HepG2 (cell line): ENCODE data around the gene KIAA0319L. TPM values are rescaled to one million over a fixed set of nuclear protein-coding genes. Genes with fewer than 3 reads are reported as not detected.
"Not testable (repeated sequence)": the region's sequence is repeated elsewhere in the genome, so short reads cannot be mapped to it uniquely, and the experiment has no call there.

Source experiments
- ATAC-seq: fragments of 200-7000 bp; cut with Tn5 transposase; 3 replicates; pipeline ENCODE4 v1.9.1; 2020; ENCODE audit warnings: mild to moderate bottlenecking, moderate library complexity
- BruUV-seq: library from RNA; stranded (reverse); fragments of 400-500 nt; replicated peaks from 2 replicates; lab custom pipeline; 2021; lab: Mats Ljungman, UMichigan
- CTCF ChIA-PET: fragments of 300-600 bp; formaldehyde crosslinking; extraction: SDS; loops from one replicate; lab custom pipeline; 2021; ENCODE audit warnings: low total read pairs, inconsistent platforms, low intra/inter-chr PET ratio; lab: Yijun Ruan, JAX
- POLR2A ChIA-PET: fragments of 350-600 bp; sonication (Branson Sonifier 250); formaldehyde crosslinking; loops from one replicate; lab custom pipeline; 2020; ENCODE audit warnings: antibody characterized with exemption, inconsistent platforms; lab: Yijun Ruan, JAX
- DNase-seq: peaks from one replicate; pipeline ENCODE4 v3.0.0-alpha.2; 2015; ENCODE audit warnings: low spot score
- FAIRE-seq: peaks from 3 replicates; lab custom pipeline; 2011; peaks lifted over from hg19 to GRCh38; lab: Jason Lieb, UNC
- H2AFZ ChIP-seq: one replicate; pipeline ENCODE4 v1.6.1; 2011; ENCODE audit warnings: low read length, inconsistent platforms
- H3K27ac ChIP-seq: fragments of 300-600 bp; 3 replicates; pipeline ENCODE4 v1.8.0; 2011; ENCODE audit warnings: mixed run types, mild to moderate bottlenecking, mixed read lengths, low read length, inconsistent platforms; ENCODE audit not compliant: insufficient read depth; ENCODE audit errors: extremely low read length
- H3K27me3 ChIP-seq, 2 experiments: fragments of 200-600 bp in 1 of 2; 2 replicates in 1 of 2; 3 replicates in 1 of 2; pipeline versions ENCODE4 v1.6.0 to v1.8.0; 2011; ENCODE audit warnings: low read length in 2 of 2, mild to moderate bottlenecking in 2 of 2, moderate library complexity in 2 of 2, inconsistent platforms in 1 of 2; ENCODE audit not compliant: insufficient read depth in 2 of 2, control insufficient read depth in 1 of 2
- H3K36me3 ChIP-seq, 2 experiments: fragments of 200-600 bp in 1 of 2; replicated peaks in 1 of 2; 2 replicates in 1 of 2; 3 replicates in 1 of 2; pipeline versions ENCODE4 v1.5.1 to v1.8.0; 2011; ENCODE audit warnings: low read length in 2 of 2, inconsistent platforms in 1 of 2; ENCODE audit not compliant: insufficient read depth in 2 of 2, control insufficient read depth in 1 of 2
- H3K4me1 ChIP-seq: 2 replicates; pipeline ENCODE4 v1.5.1; 2012; ENCODE audit warnings: low read length, inconsistent platforms; ENCODE audit not compliant: insufficient read depth
- H3K4me2 ChIP-seq: 2 replicates; pipeline ENCODE4 v1.6.0; 2011; ENCODE audit warnings: low read depth, low read length, inconsistent platforms
- H3K4me3 ChIP-seq, 3 experiments: fragments of 200-600 bp in 1 of 3; sonication (generic), shearing (Covaris generic) in 1 of 3; replicated peaks in 1 of 3; 2 replicates each; pipeline ENCODE4 v1.5.1; 2011 to 2016; ENCODE audit warnings: low read length in 3 of 3, inconsistent platforms in 2 of 3, low read depth in 2 of 3, mild to moderate bottlenecking in 2 of 3, control low read depth in 1 of 3, mixed read lengths in 1 of 3; ENCODE audit not compliant: insufficient read depth in 1 of 3
- H3K79me2 ChIP-seq: one replicate; pipeline ENCODE4 v1.6.1; 2011; ENCODE audit warnings: low read length, inconsistent platforms; ENCODE audit not compliant: insufficient read depth
- H3K9ac ChIP-seq: 2 replicates; pipeline ENCODE4 v1.6.0; 2011; ENCODE audit warnings: mild to moderate bottlenecking, low read depth, low read length, inconsistent platforms; ENCODE audit not compliant: insufficient read depth
- H3K9me3 ChIP-seq: 2 replicates; pipeline ENCODE4 v1.5.1; 2012; ENCODE audit warnings: mild to moderate bottlenecking, low read length
- H4K20me1 ChIP-seq: 2 replicates; pipeline ENCODE4 v1.6.0; 2011; ENCODE audit warnings: inconsistent platforms, mild to moderate bottlenecking, low read length, moderate library complexity; ENCODE audit not compliant: insufficient read depth
- AHR ChIP-seq: IDR thresholded peaks from 2 replicates; pipeline ENCODE4 v1.6.1; 2018; ENCODE audit warnings: missing genetic modification reagents, missing compliant biosample characterization
- ZNF629 ChIP-seq: sonication (generic); formaldehyde crosslinking; conservative IDR thresholded peaks from 2 replicates; pipeline ENCODE4 v1.5.0; 2020; ENCODE audit warnings: missing genetic modification reagents
- ZNF768 ChIP-seq: sonication (generic); formaldehyde crosslinking; IDR thresholded peaks from 2 replicates; pipeline ENCODE4 v1.4.0; 2020; ENCODE audit warnings: missing genetic modification reagents
- ZNF841 ChIP-seq: sonication (generic); formaldehyde crosslinking; IDR thresholded peaks from 2 replicates; pipeline ENCODE4 v1.8.1; 2023; ENCODE audit warnings: missing genetic modification reagents, borderline replicate concordance
- WGBS: methylation state at CpG from one replicate; pipeline ENCODE4 v1.1.6; 2017; ENCODE audit warnings: low lambda C conversion rate; 5-methylcytosine and 5-hydroxymethylcytosine counted together
- in situ Hi-C: cut with HindIII; loops from 2 replicates; pipeline ENCODE4 v1.10.0; 2017; ENCODE audit warnings: low pct_unique_long_range_greater_than_20kb; ENCODE audit not compliant: extremely low pct_ligation_motif_present
- intact Hi-C: fragments of 100-400 bp; cut with micrococcal nuclease; formaldehyde crosslinking; loops from one replicate; pipeline ENCODE4 v1.10.0; 2022; ENCODE audit not compliant: unreplicated experiment
- polyA plus RNA-seq, 8 experiments: library from polyadenylated mRNA; depleted of rRNA in 3 of 8; stranded (reverse) in 7 of 8; unstranded in 1 of 8; fragments of >200 nt; fragmentation: Illumina TruSeq in 4 of 8; extraction: Trizol in 4 of 8; gene quantifications; 2 replicates each; pipeline versions ENCODE4 v1.2.1 to v1.2.3, GENCODE V29; 2011 to 2016; ENCODE audit warnings: low read depth in 4 of 8, missing spikeins in 1 of 8, mixed read lengths in 1 of 8; ENCODE audit not compliant: insufficient read depth in 1 of 8
- total RNA-seq, 5 experiments: library from RNA; depleted of rRNA; stranded (reverse); fragments of >200 nt; fragmentation: Illumina TruSeq; extraction: Trizol; gene quantifications; 2 replicates each; pipeline ENCODE4 v1.2.3, GENCODE V29; 2016; ENCODE audit warnings: low read depth in 1 of 5

Gene KIAA0319L
- total and polyA plus RNA-seq, 2 of the 13 experiments (the other 11 are each of a cell fraction or from before 2014, with no cell fraction given), result 33.4 to 82.6 TPM

- H3K79me2 ChIP-seq, result no peaks in the 10 kb centered on the region
- H3K9ac ChIP-seq, result no peak overlapping the region
- no peak overlapping the region for H3K4me3 ChIP-seq
- H3K36me3 ChIP-seq, result no peaks in the 10 kb centered on the region
- CTCF ChIA-PET, result no interaction called here
- no TSS peak for BruUV-seq
- no peak overlapping the region for H3K27ac ChIP-seq
- WGBS, result 94% methylated on average over 7 of the region's 7 CpGs
- DNase-seq (no peak), ATAC-seq (no peak), FAIRE-seq (no peak)
- TF ChIP-seq AHR (CRISPR knock-in tag) (no peak), ZNF629 (CRISPR knock-in tag) (peak; percentile 67), ZNF768 (CRISPR knock-in tag) (peak; percentile 23; the same call in 1 of the 2 replicates), ZNF841 (CRISPR knock-in tag) (no peak)
- no peaks in the 10 kb centered on the region for H3K9me3 ChIP-seq
- in situ Hi-C loops, result no loop called here
- no peak overlapping the region for H3K4me2 ChIP-seq
- POLR2A ChIA-PET, result no interaction called here
- no peaks in the 10 kb centered on the region for H3K4me1 ChIP-seq
- intact Hi-C loops, result no loop called here
- no peaks in the 10 kb centered on the region for H3K27me3 ChIP-seq
- H4K20me1 ChIP-seq, result no peaks in the 10 kb centered on the region
- H2AFZ ChIP-seq, result no peak overlapping the region
These were observed 29.6 kb upstream of the KIAA0319L start for GRCh38 chr1:35586808-35587207.

GRCh38 chr1:35585805-35586204, 28.6 kb upstream of the KIAA0319L start:
- H3K4me3 ChIP-seq, H3K27me3 ChIP-seq, H4K20me1 ChIP-seq, in situ Hi-C loops, H3K9ac ChIP-seq, BruUV-seq, FAIRE-seq, H3K27ac ChIP-seq, H3K79me2 ChIP-seq, ATAC-seq, H3K36me3 ChIP-seq, H3K4me2 ChIP-seq, POLR2A ChIA-PET, H3K4me1 ChIP-seq, intact Hi-C loops, CTCF ChIA-PET, H3K9me3 ChIP-seq, H2AFZ ChIP-seq, DNase-seq: not testable (repeated sequence)
- 80% methylated on average over 1 of the region's 1 CpG for WGBS
